Measurements from ENCODE around the gene VAV2. TPM values are rescaled to one million over a fixed set of nuclear protein-coding genes. Genes with fewer than 3 reads are reported as not detected.
"Not testable (repeated sequence)": the region's sequence is repeated elsewhere in the genome, so short reads cannot be mapped to it uniquely, and the experiment has no call there.

The VAV2 gene
- total RNA-seq, 1 donor = 13.4 TPM

DNA sequence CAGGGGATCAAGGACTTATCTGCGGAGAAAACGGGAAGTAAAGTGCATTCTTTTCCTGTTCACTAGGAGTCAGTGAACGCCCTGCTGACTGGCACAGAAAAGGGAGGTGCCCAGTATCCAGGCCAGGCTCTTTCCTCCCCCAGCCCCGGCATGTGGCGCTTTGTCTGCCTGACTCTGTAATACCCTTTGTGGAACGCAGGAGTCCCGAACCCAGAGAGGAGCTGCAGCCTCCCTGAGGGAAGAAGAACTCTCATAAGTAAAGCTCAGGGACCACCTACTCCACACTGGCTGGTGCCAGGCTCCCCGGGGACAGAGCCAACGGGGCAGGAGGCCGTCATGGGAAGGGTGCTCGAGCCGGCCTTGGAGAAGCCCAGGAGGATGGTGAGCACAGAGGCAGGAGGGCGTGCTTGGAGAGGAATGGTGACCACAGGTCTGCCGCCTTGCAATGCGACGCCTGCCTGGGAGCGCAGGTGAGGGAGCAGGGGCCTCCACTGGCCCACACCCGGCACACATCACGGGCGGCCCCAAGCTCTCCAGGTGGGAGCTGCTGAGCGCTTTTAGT, 31.5 kb downstream of the VAV2 start:
- DNase-seq (ENCODE audit: low read depth) = peak; percentile 59
- TF ChIP-seq, protein P1, sequence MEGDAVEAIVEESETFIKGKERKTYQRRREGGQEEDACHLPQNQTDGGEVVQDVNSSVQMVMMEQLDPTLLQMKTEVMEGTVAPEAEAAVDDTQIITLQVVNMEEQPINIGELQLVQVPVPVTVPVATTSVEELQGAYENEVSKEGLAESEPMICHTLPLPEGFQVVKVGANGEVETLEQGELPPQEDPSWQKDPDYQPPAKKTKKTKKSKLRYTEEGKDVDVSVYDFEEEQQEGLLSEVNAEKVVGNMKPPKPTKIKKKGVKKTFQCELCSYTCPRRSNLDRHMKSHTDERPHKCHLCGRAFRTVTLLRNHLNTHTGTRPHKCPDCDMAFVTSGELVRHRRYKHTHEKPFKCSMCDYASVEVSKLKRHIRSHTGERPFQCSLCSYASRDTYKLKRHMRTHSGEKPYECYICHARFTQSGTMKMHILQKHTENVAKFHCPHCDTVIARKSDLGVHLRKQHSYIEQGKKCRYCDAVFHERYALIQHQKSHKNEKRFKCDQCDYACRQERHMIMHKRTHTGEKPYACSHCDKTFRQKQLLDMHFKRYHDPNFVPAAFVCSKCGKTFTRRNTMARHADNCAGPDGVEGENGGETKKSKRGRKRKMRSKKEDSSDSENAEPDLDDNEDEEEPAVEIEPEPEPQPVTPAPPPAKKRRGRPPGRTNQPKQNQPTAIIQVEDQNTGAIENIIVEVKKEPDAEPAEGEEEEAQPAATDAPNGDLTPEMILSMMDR (IDR thresholded peaks at IDR 0.05; ENCODE audit: insufficient read depth, low read depth, low read length) = no peak
- H3K4me3 ChIP-seq (ENCODE audit: low read depth, low read length) = no peak overlapping the region

DNA sequence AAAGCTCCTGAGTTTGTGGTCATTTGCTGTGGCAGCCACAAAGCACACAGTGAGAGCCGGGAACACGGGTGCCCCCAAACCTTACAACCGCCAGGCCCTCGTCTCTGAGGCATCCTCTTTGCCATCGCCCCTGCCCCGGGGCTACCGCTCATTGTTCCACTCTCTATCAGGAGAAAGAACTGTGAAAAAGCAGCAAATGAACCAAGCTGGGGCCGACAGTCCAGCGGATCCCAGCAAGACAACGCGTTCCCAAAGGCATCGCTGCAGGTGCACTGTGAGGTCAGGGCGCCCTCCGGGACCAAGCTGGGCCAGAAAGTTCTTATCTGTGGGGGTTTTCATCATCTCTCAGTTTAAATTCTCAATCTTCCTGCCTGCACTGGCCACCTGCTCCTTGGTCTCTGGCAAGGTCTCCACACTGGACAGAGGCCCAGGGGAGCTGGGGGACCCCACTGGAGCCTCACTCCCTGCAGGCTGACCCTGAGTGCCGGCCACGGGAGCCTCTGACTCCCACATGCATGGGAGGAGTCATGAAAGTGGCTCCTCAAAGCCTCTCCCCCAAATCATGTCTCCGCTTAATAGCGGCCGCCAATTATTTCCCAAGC, 32.1 kb downstream of the VAV2 start:
- no peak for DNase-seq (ENCODE audit: low read depth)
- TF ChIP-seq, protein P1 (IDR thresholded peaks at IDR 0.05; ENCODE audit: insufficient read depth, low read depth, low read length) = no peak
- no peak overlapping the region for H3K4me3 ChIP-seq (ENCODE audit: low read depth, low read length)

DNA sequence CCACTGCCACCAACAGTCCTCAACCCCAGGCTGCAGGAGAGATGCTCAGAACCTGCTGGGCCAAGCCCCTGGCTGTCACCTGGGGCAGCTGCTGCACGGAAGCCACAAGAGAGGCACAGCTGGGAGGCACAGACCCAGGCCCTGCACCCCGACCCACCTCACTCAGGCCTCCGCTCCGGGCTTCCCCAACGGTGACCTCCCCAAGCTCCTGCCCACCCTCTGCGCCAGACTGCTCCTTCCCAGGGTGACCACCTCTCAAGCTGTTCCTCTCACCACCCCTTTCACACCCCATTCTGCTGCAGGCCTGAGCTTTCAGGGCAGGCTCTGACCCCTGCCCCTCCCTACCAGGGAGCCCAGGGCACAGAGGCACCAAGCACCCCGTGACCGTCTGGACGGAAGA, 33.0 kb downstream of the VAV2 start:
- TF ChIP-seq, protein P1 (IDR thresholded peaks at IDR 0.05; ENCODE audit: insufficient read depth, low read depth, low read length) = no peak
- no peak overlapping the region for H3K4me3 ChIP-seq (ENCODE audit: low read depth, low read length)
- DNase-seq (ENCODE audit: low read depth) = no peak

DNA sequence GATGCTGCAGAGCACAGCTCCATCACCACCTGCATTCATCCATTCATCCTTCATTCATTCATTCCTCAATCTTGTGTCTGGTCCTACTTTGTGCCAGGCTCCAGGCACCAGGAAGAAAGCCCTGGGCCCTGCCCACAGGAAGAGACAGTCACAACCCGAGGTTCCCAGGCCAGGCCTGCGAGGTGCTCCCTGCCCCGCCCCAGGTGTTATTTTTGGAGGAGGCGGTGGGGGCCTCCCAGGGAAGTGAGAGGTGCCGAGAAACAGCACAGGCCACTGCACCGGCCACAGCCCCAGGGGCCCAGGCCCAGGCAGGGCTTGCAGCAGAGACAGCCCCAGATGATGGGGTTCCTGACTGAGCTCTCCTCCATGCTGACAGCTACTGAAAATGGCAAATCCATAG, 33.4 kb downstream of the VAV2 start:
- H3K4me3 ChIP-seq (ENCODE audit: low read depth, low read length) = no peak overlapping the region
- TF ChIP-seq, protein P1 (IDR thresholded peaks at IDR 0.05; ENCODE audit: insufficient read depth, low read depth, low read length) = no peak
- no peak for DNase-seq (ENCODE audit: low read depth)

DNA sequence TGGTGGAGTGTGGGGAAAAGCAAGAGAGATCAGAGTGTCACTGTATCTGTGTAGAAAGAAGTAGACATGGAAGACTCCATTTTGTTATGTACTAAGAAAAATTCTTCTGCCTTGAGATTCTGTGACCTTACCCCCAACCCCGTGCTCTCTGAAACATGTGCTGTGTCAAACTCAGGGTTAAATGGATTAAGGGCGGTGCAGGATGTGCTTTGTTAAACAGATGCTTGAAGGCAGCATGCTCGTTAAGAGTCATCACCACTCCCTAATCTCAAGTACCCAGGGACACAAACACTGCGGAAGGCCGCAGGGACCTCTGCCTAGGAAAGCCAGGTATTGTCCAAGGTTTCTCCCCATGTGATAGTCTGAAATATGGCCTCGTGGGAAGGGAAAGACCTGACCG, 34.4 kb downstream of the VAV2 start:
- not testable (repeated sequence) for H3K4me3 ChIP-seq (ENCODE audit: low read depth, low read length); DNase-seq (ENCODE audit: low read depth)

DNA sequence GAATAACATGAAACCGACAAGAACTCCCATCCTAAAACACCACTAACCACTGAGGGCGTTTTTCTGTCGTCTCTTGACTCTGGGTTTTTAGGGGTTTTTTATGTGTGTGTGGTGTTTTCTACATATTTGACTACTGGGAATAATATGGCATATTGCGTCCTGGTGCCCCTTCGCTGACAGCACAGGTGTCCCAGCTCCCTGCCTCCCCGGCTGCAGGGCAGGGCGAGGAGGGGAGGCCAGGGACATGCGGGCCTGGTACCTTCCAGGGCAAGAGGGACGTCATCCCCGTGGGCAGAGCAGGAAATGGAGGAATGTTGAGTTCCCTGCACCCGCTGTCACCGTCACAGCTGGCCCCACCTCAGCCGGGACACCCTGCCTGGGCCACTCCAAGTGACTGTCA, 34.8 kb downstream of the VAV2 start:
- no peak overlapping the region for H3K4me3 ChIP-seq (ENCODE audit: low read depth, low read length)
- TF ChIP-seq, protein P1 (IDR thresholded peaks at IDR 0.05; ENCODE audit: insufficient read depth, low read depth, low read length) = no peak
- DNase-seq (ENCODE audit: low read depth) = no peak

DNA sequence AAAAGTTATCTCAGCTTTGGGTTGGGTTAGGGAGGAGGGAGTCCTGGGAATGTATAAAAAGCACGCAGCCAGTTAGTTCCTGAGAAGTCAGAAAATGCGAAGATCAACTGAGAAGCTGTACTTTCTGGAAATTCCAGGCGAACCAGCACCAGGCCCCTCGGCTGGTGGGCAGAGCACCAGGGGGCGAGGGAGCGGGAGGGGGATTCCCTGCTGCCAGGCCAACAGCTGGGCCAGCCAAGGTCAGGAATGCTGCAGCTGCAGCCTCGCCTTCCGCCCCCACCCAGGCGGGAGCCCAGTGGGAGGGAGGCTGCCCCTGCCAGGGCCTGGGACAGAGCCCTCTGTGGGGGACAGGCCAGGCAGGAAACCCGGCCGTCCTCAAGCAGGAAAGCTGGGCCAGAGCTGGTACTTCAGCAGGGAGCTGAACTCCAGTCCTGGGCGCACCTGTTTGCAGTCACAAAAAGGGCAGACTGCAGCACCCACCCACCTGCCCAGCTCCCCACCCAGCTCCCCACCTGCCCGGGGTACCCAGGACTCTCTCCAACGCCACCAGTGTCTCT, 35.5 kb downstream of the VAV2 start:
- no peak overlapping the region for H3K4me3 ChIP-seq (ENCODE audit: low read depth, low read length)
- TF ChIP-seq, protein P1 (IDR thresholded peaks at IDR 0.05; ENCODE audit: insufficient read depth, low read depth, low read length) = no peak
- peak; percentile 42 for DNase-seq (ENCODE audit: low read depth)

All from fibroblast of villous mesenchyme (primary cell).